Measurements from ENCODE around the gene GNPTG. TPM values are rescaled to one million over a fixed set of nuclear protein-coding genes. Genes with fewer than 3 reads are reported as not detected.
"Not testable (repeated sequence)": the region's sequence is repeated elsewhere in the genome, so short reads cannot be mapped to it uniquely, and the experiment has no call there.

The GNPTG gene
- total and polyA plus RNA-seq, 5 donors, result 39.7 to 47.1 (median 43.5) TPM

DNA sequence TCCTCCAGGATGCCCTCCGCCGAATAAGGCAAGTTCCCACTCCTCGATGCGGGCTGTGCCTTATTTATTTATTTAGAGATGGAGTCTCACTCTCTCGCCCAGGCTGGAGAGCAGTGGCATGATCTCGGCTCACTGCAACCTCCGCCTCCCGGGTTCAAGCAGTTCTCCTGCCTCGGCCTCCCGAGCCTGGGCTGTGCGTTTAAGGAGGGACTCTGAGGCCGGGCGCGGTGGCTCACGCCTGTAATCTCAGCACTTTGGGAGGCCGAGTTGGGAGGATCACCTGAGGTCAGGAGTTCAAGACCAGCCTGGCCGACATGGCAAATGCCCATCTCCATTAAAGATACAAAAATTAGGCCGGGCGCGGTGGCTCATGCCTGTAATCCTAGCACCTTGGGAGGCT, 23.6 kb upstream of the GNPTG start:
- not testable (repeated sequence) for H3K4me1 ChIP-seq (ENCODE audit: control insufficient read depth, insufficient read depth, low read length)

DNA sequence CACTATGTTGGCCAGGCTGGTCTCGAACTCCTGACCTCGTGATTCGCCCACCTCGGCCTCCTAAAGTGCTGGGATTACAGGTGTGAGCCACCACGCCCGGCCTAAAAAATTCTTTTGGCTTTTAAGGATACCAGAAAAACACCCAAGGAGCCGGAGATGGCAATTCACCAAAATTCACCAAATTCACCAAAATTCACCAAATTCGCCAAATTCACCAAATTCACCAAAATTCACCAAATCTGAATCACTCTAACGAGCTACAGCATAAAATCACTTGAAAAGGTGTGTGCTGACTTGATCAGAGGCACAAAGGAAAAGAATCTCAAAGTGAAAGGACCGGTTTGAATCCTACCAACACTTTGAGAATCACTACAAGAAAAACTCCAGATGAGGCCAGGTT, 22.8 kb upstream of the GNPTG start:
- ATAC-seq; H3K4me1 ChIP-seq (ENCODE audit: control insufficient read depth, insufficient read depth, low read length); H3K27me3 ChIP-seq (ENCODE audit: control insufficient read depth, insufficient read depth); DNase-seq; intact Hi-C loops (cut with DNase I); H3K9me3 ChIP-seq (ENCODE audit: control insufficient read depth, low read length); H3K4me3 ChIP-seq (ENCODE audit: low read length); H3K27ac ChIP-seq (ENCODE audit: low read length): not testable (repeated sequence)
- WGBS, result 93% methylated on average over 10 of the region's 10 CpGs

More for the DNA sequence above, 23.6 kb upstream of the GNPTG start:
- H3K4me3 ChIP-seq (ENCODE audit: low read length); intact Hi-C loops (cut with DNase I); ATAC-seq; H3K27ac ChIP-seq (ENCODE audit: low read length); DNase-seq; H3K9me3 ChIP-seq (ENCODE audit: control insufficient read depth, low read length); H3K27me3 ChIP-seq (ENCODE audit: control insufficient read depth, insufficient read depth): not testable (repeated sequence)
- 89% methylated on average over 20 of the region's 20 CpGs for WGBS

DNA sequence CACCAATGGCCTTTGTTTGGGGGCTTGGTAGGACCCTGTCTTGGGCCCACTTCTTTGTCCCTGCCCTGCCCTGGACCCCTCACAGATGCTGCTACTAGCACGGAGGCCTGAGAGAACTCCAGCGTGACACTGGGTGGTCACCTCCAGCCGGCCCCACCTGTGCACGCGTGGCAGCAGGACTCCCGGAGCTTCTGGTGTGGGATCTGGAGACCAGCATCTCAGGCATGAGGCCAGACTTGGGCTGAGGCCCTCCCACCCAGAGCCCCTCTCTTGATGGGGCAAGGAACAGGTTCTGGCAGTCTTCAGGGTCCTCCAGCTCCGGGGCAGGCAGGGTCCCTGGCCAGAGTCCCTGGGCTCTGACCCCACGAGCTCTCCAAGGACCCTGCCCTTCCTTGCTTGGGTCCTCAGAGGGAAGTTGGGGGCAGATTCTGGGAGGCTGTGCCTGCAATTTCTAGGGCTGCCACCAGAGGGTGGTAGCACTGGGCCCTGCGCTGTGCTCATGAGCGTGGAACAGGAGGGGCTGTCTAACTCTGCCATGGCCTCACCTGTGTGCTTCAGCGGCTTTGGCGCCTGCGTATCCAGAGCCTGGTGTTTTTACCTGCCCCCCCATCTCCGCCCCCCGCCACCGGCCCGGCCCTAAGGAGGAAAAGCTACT, 21.3 kb upstream of the GNPTG start:
- intact Hi-C loops (cut with DNase I), result loop anchor here in 1 of 4 donors (10.0 kb wide), 1 partner anchor 64 kb away; no protein-coding TSS in a partner anchor
- WGBS, result 67% methylated on average over 17 of the region's 17 CpGs
- H3K27me3 ChIP-seq (ENCODE audit: control insufficient read depth, insufficient read depth), result no peaks in the 10 kb centered on the region
- H3K27ac ChIP-seq (ENCODE audit: low read length), result no peak overlapping the region
- DNase-seq, result no peak
- H3K4me1 ChIP-seq (ENCODE audit: control insufficient read depth, insufficient read depth, low read length), result no peaks in the 10 kb centered on the region
- no peaks in the 10 kb centered on the region for H3K9me3 ChIP-seq (ENCODE audit: control insufficient read depth, low read length)
- ATAC-seq, result no peak
- no peak overlapping the region for H3K4me3 ChIP-seq (ENCODE audit: low read length)

DNA sequence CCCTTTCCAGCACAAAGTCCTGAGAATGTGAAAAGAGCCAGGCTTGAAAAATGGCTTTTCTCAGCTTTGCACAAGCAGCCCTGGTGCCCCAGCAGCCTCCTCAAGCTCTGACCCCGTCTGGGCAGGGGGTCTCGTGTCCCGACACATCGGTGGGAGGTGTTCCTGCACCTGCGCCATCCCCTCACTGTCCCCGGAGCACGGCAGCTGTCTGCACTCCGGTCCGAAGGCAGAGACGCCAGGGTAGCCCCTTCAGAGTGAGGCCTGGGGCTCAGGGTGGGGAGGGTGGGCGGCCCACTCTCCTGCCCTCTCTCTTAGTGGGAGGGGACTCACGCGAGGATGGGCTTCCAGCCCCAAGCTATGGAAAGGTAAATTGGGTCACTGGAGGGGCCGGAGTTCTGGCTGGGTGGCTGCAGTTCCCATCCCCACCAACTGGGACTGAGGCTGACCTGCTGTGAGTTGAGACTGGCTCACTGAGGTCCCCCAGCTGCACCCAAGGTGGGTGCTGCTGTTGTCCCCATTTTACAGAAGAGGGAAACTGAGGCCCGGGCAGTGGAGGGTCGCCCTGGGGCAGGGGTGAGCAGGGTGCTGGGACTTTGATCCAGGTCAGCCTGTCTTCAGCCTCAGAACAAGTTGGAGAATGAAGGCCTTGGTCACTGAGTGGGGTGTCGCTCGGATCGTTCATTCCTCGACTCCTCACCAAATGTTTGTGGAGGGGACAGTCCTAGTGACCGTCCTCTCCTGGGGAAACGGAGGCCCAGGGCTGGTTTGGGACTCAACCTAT, 20.6 kb upstream of the GNPTG start:
- no peaks in the 10 kb centered on the region for H3K4me1 ChIP-seq (ENCODE audit: control insufficient read depth, insufficient read depth, low read length)
- peak overlapping the region; percentile 49 for H3K4me3 ChIP-seq (ENCODE audit: low read length)
- H3K27ac ChIP-seq (ENCODE audit: low read length), result no peak overlapping the region
- WGBS, result 49% methylated on average over 22 of the region's 22 CpGs
- no peaks in the 10 kb centered on the region for H3K9me3 ChIP-seq (ENCODE audit: control insufficient read depth, low read length)
- DNase-seq, result no peak
- ATAC-seq, result no peak
- intact Hi-C loops (cut with DNase I), result loop anchor here in 1 of 4 donors (10.0 kb wide), 1 partner anchor 64 kb away; no protein-coding TSS in a partner anchor
- no peaks in the 10 kb centered on the region for H3K27me3 ChIP-seq (ENCODE audit: control insufficient read depth, insufficient read depth)

DNA sequence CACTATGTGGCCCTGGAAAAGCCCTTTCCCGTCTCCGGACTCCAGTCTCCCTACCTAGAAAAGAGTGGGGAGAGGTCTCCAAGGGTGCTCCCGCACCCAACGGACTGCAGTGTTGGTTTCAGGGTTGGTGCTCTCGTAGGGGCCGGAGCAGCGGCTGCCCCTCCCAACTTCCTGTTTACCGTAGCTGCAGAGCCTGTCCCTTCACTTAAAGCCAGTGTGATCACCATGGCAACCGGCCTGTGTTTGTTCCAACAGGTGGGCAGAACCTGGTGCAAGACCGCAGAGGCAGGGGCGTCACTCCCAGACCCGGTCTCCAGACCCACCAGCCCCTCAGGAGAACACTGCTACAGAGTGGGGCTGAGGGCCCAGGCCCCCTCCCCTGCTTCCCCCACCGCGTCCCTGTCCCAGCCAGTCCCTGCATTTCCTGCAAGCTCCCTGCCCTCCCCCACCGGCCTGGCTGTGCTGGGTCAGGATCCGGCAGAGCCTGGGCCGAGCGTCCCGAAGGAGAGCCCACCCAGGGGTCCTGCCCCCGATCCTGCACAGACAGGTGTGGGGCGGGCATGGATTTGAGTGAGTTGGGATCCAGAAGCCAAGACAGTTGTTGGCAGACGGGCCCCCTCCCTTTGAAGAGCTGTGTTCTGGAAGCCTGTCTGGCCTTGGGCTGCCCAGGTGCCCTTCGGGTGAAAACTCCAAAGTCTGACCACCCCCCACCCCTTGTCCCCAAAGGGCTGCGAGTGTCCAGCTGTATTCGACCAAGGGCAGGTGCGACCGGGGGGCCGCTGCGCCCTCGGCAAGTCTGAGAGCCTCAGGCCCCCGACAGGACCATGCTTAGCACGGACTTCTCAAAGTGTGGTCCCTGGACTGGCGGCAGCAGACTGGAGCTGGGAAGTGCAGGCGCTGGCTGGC, 19.8 kb upstream of the GNPTG start:
- ATAC-seq (peak; percentile 4 to 17), DNase-seq (peak; percentile 58 to 79 (median 78))
- Histone ChIP-seq H3K4me1 (ENCODE audit: control insufficient read depth, insufficient read depth, low read length) (no peaks in the 10 kb centered on the region), H3K27ac (ENCODE audit: low read length) (peak overlapping the region; percentile 2), H3K4me3 (ENCODE audit: low read length) (peak overlapping the region; percentile 49), H3K9me3 (ENCODE audit: control insufficient read depth, low read length) (no peaks in the 10 kb centered on the region), H3K27me3 (ENCODE audit: control insufficient read depth, insufficient read depth) (no peaks in the 10 kb centered on the region)
- intact Hi-C loops (cut with DNase I), result loop anchor here in 1 of 4 donors (10.0 kb wide), 1 partner anchor 63 kb away; no protein-coding TSS in a partner anchor
- 3% methylated on average over 34 of the region's 34 CpGs for WGBS

DNA sequence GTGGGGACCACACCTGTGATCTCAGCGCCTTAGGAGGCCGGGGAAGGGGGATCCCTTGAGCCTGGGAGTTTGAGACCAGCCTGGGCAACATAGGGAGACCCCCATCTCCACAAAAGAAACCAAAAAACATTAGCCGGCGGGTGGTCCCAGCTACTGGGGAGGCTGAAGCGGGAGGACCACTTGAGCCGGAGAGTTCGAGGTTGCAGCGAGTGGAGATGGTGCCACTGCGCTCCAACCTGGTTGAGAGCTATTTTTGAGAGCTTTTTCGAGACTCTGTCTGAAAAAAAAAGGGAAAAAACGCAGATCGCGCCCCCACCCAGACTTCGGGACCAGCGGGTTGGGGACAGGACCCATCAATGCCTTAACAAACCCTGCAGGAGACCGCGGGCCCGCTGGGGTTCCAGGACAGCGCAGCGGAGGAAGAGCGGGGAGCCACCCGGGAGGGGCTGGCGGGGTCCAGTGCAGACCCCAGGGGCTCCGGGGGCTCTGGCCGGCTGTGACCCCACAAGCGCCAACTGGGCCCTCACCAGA, 19.0 kb upstream of the GNPTG start:
- Histone ChIP-seq H3K27ac (ENCODE audit: low read length) (no peak overlapping the region), H3K9me3 (ENCODE audit: control insufficient read depth, low read length) (no peaks in the 10 kb centered on the region), H3K27me3 (ENCODE audit: control insufficient read depth, insufficient read depth) (no peaks in the 10 kb centered on the region), H3K4me1 (ENCODE audit: control insufficient read depth, insufficient read depth, low read length) (no peaks in the 10 kb centered on the region), H3K4me3 (ENCODE audit: low read length) (peak overlapping the region; percentile 49)
- WGBS, result 5% methylated on average over 26 of the region's 26 CpGs
- DNase-seq (no peak), ATAC-seq (peak; percentile 2 to 4)
- intact Hi-C loops (cut with DNase I), result loop anchor here in 1 of 4 donors (10.0 kb wide), 1 partner anchor 62 kb away; no protein-coding TSS in a partner anchor

DNA sequence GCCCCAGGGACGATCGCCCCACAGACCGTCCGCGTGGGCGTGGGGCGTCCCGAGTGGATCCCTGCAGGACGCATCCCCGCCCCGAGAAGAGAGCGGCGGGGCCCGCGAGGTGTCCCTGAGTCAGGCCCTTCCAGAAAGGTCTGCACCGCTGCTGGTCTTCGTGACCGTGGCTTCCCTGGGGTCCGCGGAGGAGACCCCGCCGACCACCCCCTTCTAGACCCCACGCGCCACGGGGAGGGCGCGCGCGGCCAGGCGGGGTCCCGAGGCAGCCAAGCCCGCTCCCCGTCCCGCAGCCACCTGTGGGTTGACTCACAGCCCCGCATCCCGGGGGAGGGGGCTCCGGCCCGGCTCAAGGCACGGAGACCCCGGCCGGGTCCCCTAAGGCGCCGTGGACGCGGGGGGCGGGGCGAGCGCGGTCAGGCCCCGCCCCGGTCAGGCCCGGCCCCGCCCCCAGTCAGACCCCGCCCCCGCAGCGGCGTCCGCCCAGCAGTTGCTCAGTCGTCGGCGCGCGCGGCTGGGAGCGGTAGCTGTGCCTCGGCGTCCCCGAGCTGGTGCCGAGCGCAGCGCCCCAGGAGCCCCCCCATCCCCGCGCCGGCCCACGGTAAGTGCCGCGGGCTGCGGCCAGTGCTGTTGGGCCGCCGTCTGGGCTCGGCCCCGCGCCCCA, 18.4 kb upstream of the GNPTG start, which contains the start of gene BAIAP3:
BAIAP3 (plus strand) TSS at position 497 of the 664 bp plus-strand sequence. CDS start 4,905 bp downstream, outside the sequence.
- Histone ChIP-seq H3K9me3 (ENCODE audit: control insufficient read depth, low read length) (no peaks in the 10 kb centered on the region), H3K27me3 (ENCODE audit: control insufficient read depth, insufficient read depth) (no peaks in the 10 kb centered on the region), H3K4me3 (ENCODE audit: low read length) (peak within 1 kb of the TSS; percentile 49), H3K27ac (ENCODE audit: low read length) (no peak within 1 kb of the TSS), H3K4me1 (ENCODE audit: control insufficient read depth, insufficient read depth, low read length) (no peaks in the 10 kb centered on the region)
- 4% methylated on average over 83 of the region's 83 CpGs for WGBS
- intact Hi-C loops (cut with DNase I), result loop anchor here in 1 of 4 donors (10.0 kb wide), 1 partner anchor 62 kb away; no protein-coding TSS in a partner anchor
- peak in 2 of 3 donors; percentile 48 to 79 for DNase-seq
- ATAC-seq, result peak; percentile 47 to 74

DNA sequence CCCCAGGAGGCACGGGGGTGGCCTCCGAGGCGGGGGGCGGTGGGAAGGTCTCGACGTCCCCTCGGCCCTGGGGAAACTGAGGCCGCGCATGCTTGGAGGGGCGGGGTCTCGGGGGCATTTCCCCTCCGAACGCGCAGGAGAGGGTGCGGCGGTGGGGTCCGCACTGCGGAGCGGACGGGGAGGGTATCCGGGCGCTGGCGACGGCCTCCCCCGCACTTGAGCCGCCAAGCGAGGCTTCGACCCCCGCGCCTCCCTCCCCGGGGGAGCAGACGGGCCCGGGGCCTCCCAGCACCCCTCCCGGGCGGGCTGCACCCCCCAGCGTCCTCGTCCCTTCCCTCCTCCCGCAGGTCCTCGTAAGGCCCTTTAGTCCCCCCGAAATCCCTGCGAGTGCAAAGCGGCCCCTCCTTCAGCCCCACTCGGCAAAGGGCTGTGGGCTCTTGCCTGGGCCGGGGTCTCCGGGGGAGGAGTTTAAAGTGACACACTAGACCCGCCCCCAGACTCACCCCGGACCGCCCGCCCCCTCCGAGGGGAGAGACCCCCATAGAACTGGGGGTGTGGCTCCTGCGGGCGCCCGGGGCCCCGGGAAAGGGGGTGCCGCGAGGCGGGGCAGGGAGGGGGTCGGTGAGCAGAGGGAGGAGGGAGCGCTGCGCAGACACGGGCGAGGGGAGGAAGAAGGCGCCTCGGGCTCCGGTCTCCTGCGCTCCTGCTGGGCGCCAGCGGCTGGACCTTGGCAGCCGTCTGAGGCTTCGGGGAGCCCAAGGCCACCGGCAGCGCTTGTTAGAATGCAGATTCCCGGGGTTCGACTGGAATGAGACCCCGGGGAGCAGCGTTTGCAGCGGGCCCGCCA, 17.7 kb upstream of the GNPTG start:
- H3K27ac ChIP-seq (ENCODE audit: low read length), result no peak overlapping the region
- intact Hi-C loops (cut with DNase I), result loop anchor here in 1 of 4 donors (10.0 kb wide), 1 partner anchor 61 kb away; no protein-coding TSS in a partner anchor
- DNase-seq, result no peak
- 2% methylated on average over 78 of the region's 78 CpGs for WGBS
- H3K4me3 ChIP-seq (ENCODE audit: low read length), result peak overlapping the region; percentile 49
- H3K4me1 ChIP-seq (ENCODE audit: control insufficient read depth, insufficient read depth, low read length), result no peaks in the 10 kb centered on the region
- no peaks in the 10 kb centered on the region for H3K27me3 ChIP-seq (ENCODE audit: control insufficient read depth, insufficient read depth)
- H3K9me3 ChIP-seq (ENCODE audit: control insufficient read depth, low read length), result no peaks in the 10 kb centered on the region
- ATAC-seq, result no peak

DNA sequence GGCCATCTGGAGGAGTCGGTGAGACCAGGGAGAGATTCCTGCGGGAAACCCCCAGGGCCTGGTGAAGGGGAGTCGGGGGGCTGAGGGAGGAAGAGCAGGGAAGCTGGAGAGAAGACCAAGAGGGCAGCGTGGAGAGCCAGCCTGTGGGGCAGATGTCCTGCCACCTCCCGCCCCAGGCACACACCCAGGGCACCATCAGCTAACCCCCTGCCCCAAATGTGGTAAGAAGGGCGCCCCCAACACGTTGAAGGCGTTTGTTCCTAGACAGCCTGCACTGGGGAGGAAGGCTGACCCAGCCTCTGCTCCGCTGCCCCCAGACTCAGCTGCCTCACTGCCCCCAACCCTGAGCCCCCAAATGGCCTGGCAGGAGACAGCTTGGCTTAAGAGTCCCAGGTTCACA, 17.0 kb upstream of the GNPTG start:
- no peaks in the 10 kb centered on the region for H3K9me3 ChIP-seq (ENCODE audit: control insufficient read depth, low read length)
- no peaks in the 10 kb centered on the region for H3K27me3 ChIP-seq (ENCODE audit: control insufficient read depth, insufficient read depth)
- no peak overlapping the region for H3K4me3 ChIP-seq (ENCODE audit: low read length)
- no peak for DNase-seq
- H3K4me1 ChIP-seq (ENCODE audit: control insufficient read depth, insufficient read depth, low read length), result no peaks in the 10 kb centered on the region
- H3K27ac ChIP-seq (ENCODE audit: low read length), result no peak overlapping the region
- ATAC-seq, result no peak
- intact Hi-C loops (cut with DNase I), result loop anchor here in 1 of 4 donors (10.0 kb wide), 1 partner anchor 60 kb away; no protein-coding TSS in a partner anchor
- WGBS, result 36% methylated on average over 9 of the region's 9 CpGs

Data from right cardiac atrium (tissue), 5 donors.